ENCODE data around the gene SLC22A5.
A peak's percentile ranks its signal among the peaks of the same experiment; 100 is the strongest.
"Not testable (repeated sequence)": the region's sequence is repeated elsewhere in the genome, so short reads cannot be mapped to it uniquely, and the experiment has no call there.

SLC22A5 gene

DNA sequence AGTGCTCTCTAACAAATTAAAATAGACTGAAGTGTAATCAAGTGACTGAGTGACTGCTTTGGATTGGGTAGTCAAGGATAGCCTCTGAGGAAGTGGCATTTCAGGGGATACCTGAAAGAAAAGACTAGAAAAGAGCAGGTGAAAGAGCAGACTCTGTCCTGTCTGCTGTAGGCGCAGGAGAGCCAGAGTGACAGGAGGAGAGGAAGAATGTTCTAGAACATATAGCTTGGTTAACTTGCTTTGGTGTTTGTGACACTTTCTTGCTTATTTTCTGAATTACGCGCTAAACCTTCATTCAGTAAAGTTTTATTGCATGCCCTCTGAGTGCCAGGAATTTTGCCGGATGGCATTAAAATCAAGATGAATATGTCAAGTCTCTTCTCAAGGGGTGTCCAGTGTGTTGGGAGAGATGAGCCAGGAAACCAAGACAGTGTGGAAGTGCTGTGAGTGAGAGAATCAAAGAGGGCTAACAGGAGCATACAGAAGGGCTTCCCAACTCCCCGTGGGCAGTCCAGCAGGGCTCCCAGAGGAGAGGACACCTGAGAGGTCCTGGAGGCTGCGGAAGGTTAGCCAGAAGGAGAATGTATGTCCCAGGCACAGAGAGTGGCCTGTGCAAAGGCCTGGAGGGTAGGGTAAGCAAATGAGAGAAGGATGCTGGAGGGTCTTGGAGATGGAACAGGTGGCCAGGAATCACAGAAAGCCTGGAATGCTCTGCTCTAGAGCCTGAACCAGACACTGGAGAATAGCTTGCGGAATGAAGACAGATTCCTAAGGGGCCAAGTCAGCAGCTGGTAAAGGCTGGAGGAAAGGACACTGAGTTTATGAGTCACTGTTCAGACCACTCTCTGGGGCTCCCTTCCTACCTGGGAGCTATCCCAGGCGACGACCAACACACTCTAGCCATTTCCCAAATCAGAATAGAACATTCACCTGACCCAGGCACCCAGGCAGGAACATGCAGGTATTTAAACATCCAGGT lies 59.3 kb downstream of the SLC22A5 start:
- no peak for DNase-seq

GRCh38 chr5:132429463-132430440 lies 60.2 kb downstream of the SLC22A5 start:
- DNase-seq: no peak

GRCh38 chr5:132430746-132431145 lies 61.2 kb downstream of the SLC22A5 start:
- DNase-seq: no peak

DNA sequence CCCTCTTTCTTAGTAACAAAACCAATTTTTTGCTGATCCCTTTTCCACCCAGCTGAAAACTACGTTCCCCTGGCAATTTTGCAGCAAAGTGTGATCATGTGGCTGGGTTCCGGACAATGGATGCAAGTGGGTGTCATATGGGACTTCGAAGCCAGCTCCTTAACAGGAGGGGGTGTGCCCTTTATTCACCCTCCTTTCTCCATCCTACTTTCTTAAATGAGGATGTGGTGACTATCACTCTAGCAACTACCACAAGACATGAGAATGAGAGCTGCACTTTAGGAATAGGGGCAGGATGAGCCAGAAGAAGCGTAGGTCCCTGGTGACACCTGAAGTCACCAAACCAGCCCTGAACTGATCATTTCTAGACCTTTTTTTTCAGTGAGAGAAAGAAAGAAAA lies 62.1 kb downstream of the SLC22A5 start:
- DNase-seq: no peak

- no peak for DNase-seq
Measured at GRCh38 chr5:132433141-132433540, 63.6 kb downstream of the SLC22A5 start.

GRCh38 chr5:132434416-132435286 lies 65.1 kb downstream of the SLC22A5 start:
- no peak for DNase-seq

DNA sequence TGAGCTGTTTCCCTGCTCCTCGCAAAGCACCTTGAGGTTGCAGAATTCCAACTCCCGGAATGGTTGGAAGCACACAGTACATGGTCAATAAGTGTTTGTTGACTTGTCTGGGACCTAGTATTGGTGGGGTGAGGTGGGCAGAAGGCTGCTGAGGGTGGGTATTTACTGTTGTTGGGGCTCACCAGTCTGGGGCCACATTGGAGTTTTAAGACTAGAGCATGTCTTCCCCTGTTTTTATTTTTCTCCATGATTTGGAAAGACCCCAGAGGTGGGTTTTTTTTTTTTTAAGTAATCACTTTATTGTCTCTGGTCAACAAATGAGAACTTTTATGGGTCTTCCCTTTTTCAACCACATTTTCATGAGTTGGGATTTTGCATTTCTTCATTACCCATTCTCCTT lies 65.9 kb downstream of the SLC22A5 start:
- DNase-seq: no peak

DNA sequence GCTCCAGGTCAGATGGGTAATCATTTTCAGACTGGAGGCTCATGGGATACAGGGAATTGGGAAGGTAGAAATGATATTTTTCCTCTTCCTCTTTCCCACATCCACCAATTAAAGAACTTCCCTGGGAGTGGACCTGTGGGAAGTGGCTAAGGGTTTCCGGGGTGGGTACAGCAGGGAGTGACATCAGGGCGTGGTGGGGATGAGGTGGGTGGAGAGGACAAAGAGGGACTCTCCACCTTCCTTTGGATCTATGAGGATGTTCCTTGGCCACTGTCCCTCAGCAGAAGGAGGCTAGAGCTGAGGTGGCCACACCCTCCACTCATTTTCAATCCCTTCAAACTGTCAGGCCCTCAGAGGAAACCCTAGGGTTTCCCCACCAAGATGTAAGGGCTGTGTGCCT lies 66.4 kb downstream of the SLC22A5 start:
- DNase-seq: no peak

DNA sequence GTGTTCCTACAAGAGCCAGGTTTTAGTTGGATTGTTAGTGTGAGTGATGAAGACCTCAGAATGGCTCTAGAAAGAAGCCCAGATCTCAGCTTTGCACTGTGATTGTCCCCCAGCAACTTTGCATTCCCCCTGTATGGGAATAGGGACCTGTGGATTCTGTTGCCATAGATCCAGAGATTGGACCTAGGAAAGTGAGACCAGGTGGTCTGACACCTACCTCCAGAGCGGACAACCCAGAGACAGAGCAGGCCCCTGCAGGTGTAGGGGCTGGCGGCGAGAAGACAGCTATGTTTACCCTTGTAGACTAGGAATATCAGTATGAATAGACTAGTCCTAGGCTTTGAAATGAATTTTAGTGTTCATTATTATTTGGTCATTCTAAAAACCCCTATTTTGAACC lies 67.4 kb downstream of the SLC22A5 start:
- no peak for DNase-seq

GRCh38 chr5:132437604-132438266 lies 68.2 kb downstream of the SLC22A5 start:
- peak; percentile 73 for DNase-seq

- DNase-seq: not testable (repeated sequence)
Measured at GRCh38 chr5:132438267-132438645, 68.7 kb downstream of the SLC22A5 start.

GRCh38 chr5:132438917-132439316 lies 69.4 kb downstream of the SLC22A5 start:
- DNase-seq: no peak

DNA sequence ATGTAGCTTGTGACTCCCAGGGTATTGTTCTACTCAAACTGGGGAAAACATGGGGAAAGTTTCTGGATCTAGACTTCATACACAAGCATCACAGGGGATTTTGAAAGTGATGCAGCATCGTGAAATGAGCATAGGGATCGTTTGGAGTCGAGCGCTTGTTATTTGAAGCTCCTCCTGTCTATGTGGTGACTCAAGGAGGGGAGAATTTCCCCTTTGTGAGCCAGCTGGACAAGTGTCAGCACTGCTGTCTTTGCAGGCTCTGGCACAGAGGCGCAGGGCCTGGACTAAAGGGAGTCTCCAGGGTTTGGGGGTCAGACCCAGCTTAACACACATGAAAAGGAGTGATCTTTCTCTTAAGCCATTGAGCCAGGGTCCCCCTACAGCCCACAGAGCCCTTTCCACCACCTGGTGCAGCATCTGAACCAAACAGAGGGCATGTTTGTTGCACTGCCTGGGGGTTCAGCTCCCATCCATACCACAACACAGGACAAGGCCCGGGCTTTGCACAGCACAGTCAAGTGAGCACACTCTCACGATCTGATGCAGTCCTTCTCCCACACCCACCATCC lies 70.1 kb downstream of the SLC22A5 start:
- no peak for DNase-seq

- no peak for DNase-seq
Measured at GRCh38 chr5:132444061-132444460, 74.6 kb downstream of the SLC22A5 start.
